ENCODE results near the gene QSOX2.

The QSOX2 gene

DNA sequence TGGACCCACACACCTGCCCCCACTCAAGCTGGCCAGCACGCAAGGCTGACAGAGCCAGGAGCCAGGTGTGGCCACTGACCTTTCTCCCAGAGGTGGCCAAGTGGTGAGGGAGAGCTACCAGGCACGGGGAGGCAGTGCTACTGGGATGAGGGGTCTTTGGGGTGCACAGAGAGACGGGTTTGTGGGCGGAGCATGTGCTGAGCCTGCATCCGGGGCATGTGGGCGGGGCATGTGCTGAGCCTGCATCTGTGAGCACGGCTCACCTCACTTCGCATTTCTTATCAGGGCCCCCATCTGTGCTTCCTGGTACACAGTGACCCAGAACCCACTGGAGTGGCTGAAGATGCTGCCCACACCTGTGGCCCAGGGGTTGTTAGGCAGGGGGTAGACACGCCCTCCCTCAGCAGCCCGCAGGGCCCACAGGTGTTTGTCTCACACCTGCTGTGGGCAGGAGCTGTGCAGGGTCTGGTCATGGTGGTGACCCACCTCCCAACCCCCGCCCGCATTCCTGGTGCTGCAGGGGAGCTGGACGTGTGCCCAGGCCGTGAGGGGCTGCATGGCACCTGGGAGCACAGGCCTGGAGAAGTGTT is 36.8 kb upstream of the QSOX2 start:
- peaks cover 7% of the 10 kb centered on the region for H3K4me1 ChIP-seq (ENCODE audit: control insufficient read depth, insufficient read depth, low read length, poor library complexity, severe bottlenecking)
- no peak overlapping the region for H3K4me3 ChIP-seq (ENCODE audit: insufficient read depth, low read depth, low read length, poor library complexity, severe bottlenecking)
- peaks cover 7% of the 10 kb centered on the region for H3K27me3 ChIP-seq (replicated peaks; ENCODE audit: control insufficient read depth, insufficient read depth, low read length, poor library complexity, severe bottlenecking)
- H3K27ac ChIP-seq (ENCODE audit: insufficient read depth, low read length, poor library complexity, severe bottlenecking), result no peak overlapping the region
- DNase-seq, result no peak
- H3K9me3 ChIP-seq (ENCODE audit: control insufficient read depth, low read length), result no peaks in the 10 kb centered on the region
- H3K36me3 ChIP-seq (ENCODE audit: control insufficient read depth, insufficient read depth, low read length), result no peaks in the 10 kb centered on the region

DNA sequence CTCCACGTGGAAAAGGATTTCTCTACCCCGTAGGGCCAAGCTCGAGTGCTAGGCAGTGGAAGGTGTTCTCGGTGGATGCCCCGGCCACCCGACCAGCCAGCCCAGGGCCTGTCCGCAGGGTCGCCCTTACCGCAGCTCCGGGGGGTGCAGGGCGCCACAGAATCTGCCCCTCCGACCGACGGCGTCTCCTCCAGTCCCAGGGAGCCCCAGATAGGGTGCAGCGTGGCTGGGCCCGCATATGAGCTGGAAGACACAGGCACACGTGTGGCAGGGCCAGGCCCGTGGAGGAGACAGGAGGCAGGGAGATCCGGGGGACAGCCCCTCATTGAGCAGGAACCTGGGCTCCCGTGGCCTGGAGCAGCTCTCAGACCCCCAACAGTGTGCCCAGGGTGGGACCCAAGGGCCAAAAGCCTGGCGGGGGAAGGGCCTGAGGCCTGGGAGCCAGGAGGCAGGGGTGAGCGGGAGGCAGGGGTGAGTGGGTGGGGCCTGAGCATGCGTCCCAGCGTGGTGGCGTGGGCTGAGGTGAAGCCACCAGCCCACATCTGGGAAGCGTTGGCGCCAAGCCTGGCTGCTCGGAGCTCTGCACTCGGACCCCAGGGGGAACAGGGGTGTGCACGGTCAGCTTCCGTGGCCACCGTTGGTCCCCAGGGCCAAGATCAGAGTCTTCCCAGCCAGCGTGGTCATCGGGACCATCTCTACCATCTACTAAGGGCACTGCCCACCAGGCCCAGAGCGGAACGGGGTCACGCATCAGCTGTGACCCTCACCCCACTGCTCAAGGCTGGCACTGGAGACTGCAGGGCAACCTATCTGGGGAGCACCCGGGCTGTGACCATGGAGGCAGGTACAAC is 36.0 kb upstream of the QSOX2 start:
- Histone ChIP-seq H3K4me1 (ENCODE audit: control insufficient read depth, insufficient read depth, low read length, poor library complexity, severe bottlenecking) (peaks cover 7% of the 10 kb centered on the region), H3K36me3 (ENCODE audit: control insufficient read depth, insufficient read depth, low read length) (no peaks in the 10 kb centered on the region), H3K4me3 (ENCODE audit: insufficient read depth, low read depth, low read length, poor library complexity, severe bottlenecking) (no peak overlapping the region), H3K27ac (ENCODE audit: insufficient read depth, low read length, poor library complexity, severe bottlenecking) (no peak overlapping the region), H3K27me3 (replicated peaks; ENCODE audit: control insufficient read depth, insufficient read depth, low read length, poor library complexity, severe bottlenecking) (peaks cover 7% of the 10 kb centered on the region), H3K9me3 (ENCODE audit: control insufficient read depth, low read length) (no peaks in the 10 kb centered on the region)
- DNase-seq, result no peak

GRCh38 chr9:136280535-136281315 is 35.1 kb upstream of the QSOX2 start:
- DNase-seq, result no peak
- Histone ChIP-seq H3K4me3 (ENCODE audit: insufficient read depth, low read depth, low read length, poor library complexity, severe bottlenecking) (no peak overlapping the region), H3K9me3 (ENCODE audit: control insufficient read depth, low read length) (no peaks in the 10 kb centered on the region), H3K27ac (ENCODE audit: insufficient read depth, low read length, poor library complexity, severe bottlenecking) (no peak overlapping the region), H3K4me1 (ENCODE audit: control insufficient read depth, insufficient read depth, low read length, poor library complexity, severe bottlenecking) (peaks cover 7% of the 10 kb centered on the region), H3K27me3 (replicated peaks; ENCODE audit: control insufficient read depth, insufficient read depth, low read length, poor library complexity, severe bottlenecking) (peaks cover 7% of the 10 kb centered on the region), H3K36me3 (ENCODE audit: control insufficient read depth, insufficient read depth, low read length) (no peaks in the 10 kb centered on the region)

DNA sequence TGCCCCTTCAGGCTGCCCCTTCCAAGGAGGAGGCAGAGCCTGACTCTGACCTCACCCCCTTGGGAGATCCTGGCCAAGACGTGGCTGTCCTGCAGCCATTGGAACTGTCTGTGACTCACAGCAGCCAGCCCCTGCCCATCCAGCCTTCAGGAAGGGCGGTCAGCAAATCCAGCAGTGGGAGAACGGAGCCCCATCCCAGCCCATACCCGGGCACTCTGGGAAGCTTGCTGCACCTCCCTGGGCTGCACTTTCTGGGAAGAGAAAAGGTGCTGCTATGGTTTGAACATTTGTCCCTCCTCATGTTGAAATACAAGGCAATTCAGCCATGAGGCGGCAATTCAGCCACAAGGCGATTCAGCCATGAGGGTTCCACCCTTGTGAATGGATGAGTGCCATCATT is 33.9 kb upstream of the QSOX2 start:
- DNase-seq, result no peak
- peaks cover 7% of the 10 kb centered on the region for H3K27me3 ChIP-seq (replicated peaks; ENCODE audit: control insufficient read depth, insufficient read depth, low read length, poor library complexity, severe bottlenecking)
- H3K4me3 ChIP-seq (ENCODE audit: insufficient read depth, low read depth, low read length, poor library complexity, severe bottlenecking), result no peak overlapping the region
- no peaks in the 10 kb centered on the region for H3K9me3 ChIP-seq (ENCODE audit: control insufficient read depth, low read length)
- H3K27ac ChIP-seq (ENCODE audit: insufficient read depth, low read length, poor library complexity, severe bottlenecking), result no peak overlapping the region
- no peaks in the 10 kb centered on the region for H3K36me3 ChIP-seq (ENCODE audit: control insufficient read depth, insufficient read depth, low read length)
- H3K4me1 ChIP-seq (ENCODE audit: control insufficient read depth, insufficient read depth, low read length, poor library complexity, severe bottlenecking), result peaks cover 7% of the 10 kb centered on the region

GRCh38 chr9:136278894-136279293 is 33.3 kb upstream of the QSOX2 start:
- Histone ChIP-seq H3K4me1 (ENCODE audit: control insufficient read depth, insufficient read depth, low read length, poor library complexity, severe bottlenecking) (peaks cover 7% of the 10 kb centered on the region), H3K9me3 (ENCODE audit: control insufficient read depth, low read length) (no peaks in the 10 kb centered on the region), H3K4me3 (ENCODE audit: insufficient read depth, low read depth, low read length, poor library complexity, severe bottlenecking) (no peak overlapping the region), H3K36me3 (ENCODE audit: control insufficient read depth, insufficient read depth, low read length) (no peaks in the 10 kb centered on the region), H3K27me3 (replicated peaks; ENCODE audit: control insufficient read depth, insufficient read depth, low read length, poor library complexity, severe bottlenecking) (peaks cover 7% of the 10 kb centered on the region), H3K27ac (ENCODE audit: insufficient read depth, low read length, poor library complexity, severe bottlenecking) (no peak overlapping the region)
- DNase-seq, result no peak

DNA sequence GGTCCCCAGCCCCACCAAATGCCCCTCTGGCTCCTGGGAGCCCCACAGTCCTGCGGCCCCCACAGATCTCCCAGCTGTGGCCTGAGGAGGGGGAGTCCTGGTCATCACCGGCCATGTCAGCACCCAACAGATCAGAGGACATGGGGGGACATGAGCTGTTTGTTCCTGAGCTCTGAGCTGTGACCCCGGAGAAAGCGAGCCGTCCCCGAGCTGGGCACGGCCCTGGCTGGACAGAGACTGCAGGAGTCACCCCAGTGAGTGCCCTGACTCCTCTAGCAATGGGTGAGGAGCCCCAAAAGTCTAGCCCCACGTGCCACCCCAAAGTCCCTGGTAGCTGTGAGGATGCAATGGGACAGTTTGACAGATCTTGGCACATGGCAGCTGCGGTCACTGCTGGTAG is 32.6 kb upstream of the QSOX2 start:
- no peak overlapping the region for H3K27ac ChIP-seq (ENCODE audit: insufficient read depth, low read length, poor library complexity, severe bottlenecking)
- no peaks in the 10 kb centered on the region for H3K9me3 ChIP-seq (ENCODE audit: control insufficient read depth, low read length)
- H3K36me3 ChIP-seq (ENCODE audit: control insufficient read depth, insufficient read depth, low read length), result no peaks in the 10 kb centered on the region
- H3K27me3 ChIP-seq (replicated peaks; ENCODE audit: control insufficient read depth, insufficient read depth, low read length, poor library complexity, severe bottlenecking), result peaks cover under 1% of the 10 kb centered on the region
- peaks cover 4% of the 10 kb centered on the region for H3K4me1 ChIP-seq (ENCODE audit: control insufficient read depth, insufficient read depth, low read length, poor library complexity, severe bottlenecking)
- DNase-seq, result no peak
- no peak overlapping the region for H3K4me3 ChIP-seq (ENCODE audit: insufficient read depth, low read depth, low read length, poor library complexity, severe bottlenecking)

DNA sequence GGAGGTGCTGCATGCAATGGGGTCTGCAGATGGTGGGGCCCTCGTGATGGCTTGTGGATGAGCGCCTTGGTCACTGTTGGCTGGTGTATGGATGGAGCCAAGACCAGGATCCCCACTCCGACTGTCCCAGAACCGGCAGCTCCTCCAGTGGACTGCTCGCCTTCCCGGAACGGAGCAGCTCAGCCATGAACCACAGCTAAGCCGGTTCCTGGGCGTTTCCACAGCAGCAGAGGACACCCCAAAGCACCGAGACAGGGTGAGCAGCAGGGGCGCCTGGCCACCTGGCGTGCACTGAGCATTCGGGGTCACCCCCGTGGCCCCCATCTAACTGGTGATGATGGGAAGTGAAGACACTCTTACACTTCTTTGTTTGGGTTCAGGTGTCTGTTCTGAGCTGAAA is 32.1 kb upstream of the QSOX2 start:
- DNase-seq, result no peak
- Histone ChIP-seq H3K9me3 (ENCODE audit: control insufficient read depth, low read length) (no peaks in the 10 kb centered on the region), H3K36me3 (ENCODE audit: control insufficient read depth, insufficient read depth, low read length) (no peaks in the 10 kb centered on the region), H3K4me3 (ENCODE audit: insufficient read depth, low read depth, low read length, poor library complexity, severe bottlenecking) (no peak overlapping the region), H3K4me1 (ENCODE audit: control insufficient read depth, insufficient read depth, low read length, poor library complexity, severe bottlenecking) (peaks cover 3% of the 10 kb centered on the region), H3K27me3 (replicated peaks; ENCODE audit: control insufficient read depth, insufficient read depth, low read length, poor library complexity, severe bottlenecking) (no peaks in the 10 kb centered on the region), H3K27ac (ENCODE audit: insufficient read depth, low read length, poor library complexity, severe bottlenecking) (no peak overlapping the region)

GRCh38 chr9:136276716-136277115 is 31.1 kb upstream of the QSOX2 start:
- H3K4me3 ChIP-seq (ENCODE audit: insufficient read depth, low read depth, low read length, poor library complexity, severe bottlenecking), result no peak overlapping the region
- H3K27ac ChIP-seq (ENCODE audit: insufficient read depth, low read length, poor library complexity, severe bottlenecking), result no peak overlapping the region
- no peaks in the 10 kb centered on the region for H3K4me1 ChIP-seq (ENCODE audit: control insufficient read depth, insufficient read depth, low read length, poor library complexity, severe bottlenecking)
- DNase-seq, result no peak
- no peaks in the 10 kb centered on the region for H3K9me3 ChIP-seq (ENCODE audit: control insufficient read depth, low read length)
- no peaks in the 10 kb centered on the region for H3K27me3 ChIP-seq (replicated peaks; ENCODE audit: control insufficient read depth, insufficient read depth, low read length, poor library complexity, severe bottlenecking)
- H3K36me3 ChIP-seq (ENCODE audit: control insufficient read depth, insufficient read depth, low read length), result no peaks in the 10 kb centered on the region

DNA sequence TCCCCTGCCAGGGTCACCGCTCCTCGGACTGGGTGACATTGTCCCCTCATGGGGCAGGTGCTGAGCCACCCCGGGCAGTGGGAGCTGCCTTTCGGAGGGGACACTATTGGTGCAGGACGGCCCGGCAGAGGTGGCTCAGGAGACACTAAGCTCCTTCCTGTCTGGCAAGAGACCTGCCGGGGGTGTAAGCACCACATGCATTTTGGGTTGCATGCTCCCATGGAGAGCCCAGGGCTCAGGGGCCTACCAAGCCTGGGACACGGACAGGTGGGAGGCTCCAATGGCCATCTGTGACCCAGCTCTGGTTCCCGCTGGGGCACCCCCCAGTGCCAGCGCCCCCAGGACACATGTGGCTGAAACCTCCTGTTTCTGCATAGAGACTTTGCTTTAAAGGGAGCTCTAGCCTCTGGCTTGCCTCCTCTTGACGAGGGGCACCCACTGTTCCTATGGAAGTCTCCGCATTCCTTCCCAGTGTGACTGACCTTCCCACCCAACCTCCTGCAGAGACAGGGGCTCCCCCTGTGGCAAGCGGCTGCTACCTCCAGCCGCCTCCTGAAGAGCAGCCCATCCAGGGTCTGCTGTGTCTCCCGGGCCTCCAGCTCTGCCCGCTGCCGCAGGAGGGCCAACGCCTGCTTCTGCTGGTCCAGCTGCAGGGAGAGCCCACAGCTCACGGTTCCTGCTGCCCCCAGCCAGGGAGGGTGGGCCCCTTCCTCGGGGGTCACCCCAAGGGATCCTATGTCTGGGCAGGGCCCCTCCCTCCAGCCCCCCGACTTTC is 30.2 kb upstream of the QSOX2 start:
- no peaks in the 10 kb centered on the region for H3K27me3 ChIP-seq (replicated peaks; ENCODE audit: control insufficient read depth, insufficient read depth, low read length, poor library complexity, severe bottlenecking)

More for the DNA sequence above, 30.2 kb upstream of the QSOX2 start:
- no peak for DNase-seq
- Histone ChIP-seq H3K4me1 (ENCODE audit: control insufficient read depth, insufficient read depth, low read length, poor library complexity, severe bottlenecking) (no peaks in the 10 kb centered on the region), H3K36me3 (ENCODE audit: control insufficient read depth, insufficient read depth, low read length) (no peaks in the 10 kb centered on the region), H3K27ac (ENCODE audit: insufficient read depth, low read length, poor library complexity, severe bottlenecking) (no peak overlapping the region), H3K9me3 (ENCODE audit: control insufficient read depth, low read length) (no peaks in the 10 kb centered on the region), H3K4me3 (ENCODE audit: insufficient read depth, low read depth, low read length, poor library complexity, severe bottlenecking) (no peak overlapping the region)
